Central memory CD8-positive, alpha-beta T cell (primary cell): ENCODE results near the gene BIRC5.
A peak's percentile ranks its signal among the peaks of the same experiment; 100 is the strongest.
"Not testable (repeated sequence)": the region's sequence is repeated elsewhere in the genome, so short reads cannot be mapped to it uniquely, and the experiment has no call there.

Experiments
- ATAC-seq: fragments of 150-1000 bp; cut with Tn5 transposase; replicated peaks from 2 replicates; pipeline ENCODE4 v1.10.0; 2022; ENCODE audit warnings: mild to moderate bottlenecking, moderate FRiP score, moderate number of reproducible peaks; ENCODE audit not compliant: poor library complexity, severe bottlenecking; ENCODE audit errors: extremely low read depth
- DNase-seq, 2 donors: peaks; one replicate each; pipeline ENCODE4 v3.0.0; 2021; ENCODE audit warnings: low spot score in 2 of 2
- H3K27ac Mint-ChIP-seq: one replicate; pipeline ENCODE4 v1.8.0; 2022; ENCODE audit warnings: low read depth, mild to moderate bottlenecking, moderate library complexity, mixed read lengths
- H3K27me3 Mint-ChIP-seq: one replicate; pipeline ENCODE4 v1.8.0; 2022; ENCODE audit warnings: mixed read lengths
- H3K36me3 Mint-ChIP-seq: one replicate; pipeline ENCODE4 v1.8.0; 2022; ENCODE audit warnings: mild to moderate bottlenecking, moderate library complexity, mixed read lengths; ENCODE audit not compliant: insufficient read depth
- H3K4me1 Mint-ChIP-seq: one replicate; pipeline ENCODE4 v1.8.0; 2022; ENCODE audit warnings: mixed read lengths
- H3K4me3 Mint-ChIP-seq: one replicate; pipeline ENCODE4 v1.8.0; 2022; ENCODE audit warnings: mild to moderate bottlenecking, moderate library complexity, mixed read lengths
- H3K9me3 Mint-ChIP-seq: one replicate; pipeline ENCODE4 v1.8.0; 2022; ENCODE audit warnings: mixed read lengths

Gene BIRC5

DNA sequence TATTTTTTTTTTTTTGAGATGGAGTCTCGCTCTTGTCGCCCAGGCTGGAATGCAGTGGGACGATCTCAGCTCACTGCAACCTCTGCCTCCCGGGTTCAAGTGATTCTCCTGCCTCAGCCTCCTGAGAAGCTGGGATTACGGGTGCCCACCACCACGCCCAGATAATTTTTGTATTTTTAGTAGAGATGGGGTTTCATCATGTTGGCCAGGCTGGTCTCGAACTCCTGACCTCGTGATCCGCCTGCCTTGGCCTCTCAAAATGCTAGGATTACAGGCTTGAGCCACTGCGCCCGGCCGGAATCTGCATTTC, 39.5 kb downstream of the BIRC5 start:
- DNase-seq, H3K27me3 Mint-ChIP-seq, H3K36me3 Mint-ChIP-seq, ATAC-seq, H3K9me3 Mint-ChIP-seq: not testable (repeated sequence)
- H3K4me3 Mint-ChIP-seq: peak overlapping the region; percentile 81
- H3K27ac Mint-ChIP-seq: peak overlapping the region; percentile 94
- peaks cover 49% of the 10 kb centered on the region for H3K4me1 Mint-ChIP-seq

DNA sequence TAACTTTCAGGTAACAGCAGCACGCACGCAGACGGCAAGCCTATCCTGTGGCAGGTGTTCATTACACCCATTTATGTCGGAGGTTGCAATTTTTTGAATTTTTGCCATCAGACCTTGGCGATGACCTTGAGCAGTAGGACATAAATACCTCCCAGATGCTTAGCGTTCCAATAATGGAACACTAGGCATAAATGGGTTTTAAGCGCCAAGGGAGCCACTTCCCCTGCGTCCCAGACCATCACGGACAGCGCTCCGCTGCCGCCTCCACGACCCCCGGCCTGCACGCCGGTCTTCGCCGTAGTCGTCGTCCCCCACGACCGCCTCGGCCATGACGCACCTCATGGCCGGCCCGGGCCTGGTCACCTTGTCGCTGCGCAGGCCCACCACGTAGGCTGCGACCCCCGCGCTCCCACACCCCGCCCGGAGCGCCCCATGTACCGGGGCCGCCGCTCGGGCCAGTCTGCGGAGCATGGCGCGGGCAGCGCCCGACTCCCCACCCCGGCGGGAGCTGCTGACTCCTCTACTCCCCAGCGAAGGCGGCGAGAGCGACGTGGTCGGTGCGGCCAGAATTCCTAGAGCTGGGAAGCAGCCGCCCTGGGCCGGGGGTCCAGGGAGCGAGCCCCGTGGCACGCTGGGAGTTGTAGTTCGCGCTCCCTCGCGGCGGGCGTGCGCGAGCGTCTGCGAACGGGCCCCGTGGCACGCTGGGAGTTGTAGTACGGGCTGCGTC, 40.1 kb downstream of the BIRC5 start:
- H3K9me3 Mint-ChIP-seq: no peaks in the 10 kb centered on the region
- peak overlapping the region; percentile 81 for H3K4me3 Mint-ChIP-seq
- ATAC-seq (peak; percentile 38), DNase-seq (peak; percentile 63 to 68)
- H3K27ac Mint-ChIP-seq: peak overlapping the region; percentile 0
- H3K4me1 Mint-ChIP-seq: peaks cover 50% of the 10 kb centered on the region
- H3K36me3 Mint-ChIP-seq: peaks cover 8% of the 10 kb centered on the region
- no peaks in the 10 kb centered on the region for H3K27me3 Mint-ChIP-seq

DNA sequence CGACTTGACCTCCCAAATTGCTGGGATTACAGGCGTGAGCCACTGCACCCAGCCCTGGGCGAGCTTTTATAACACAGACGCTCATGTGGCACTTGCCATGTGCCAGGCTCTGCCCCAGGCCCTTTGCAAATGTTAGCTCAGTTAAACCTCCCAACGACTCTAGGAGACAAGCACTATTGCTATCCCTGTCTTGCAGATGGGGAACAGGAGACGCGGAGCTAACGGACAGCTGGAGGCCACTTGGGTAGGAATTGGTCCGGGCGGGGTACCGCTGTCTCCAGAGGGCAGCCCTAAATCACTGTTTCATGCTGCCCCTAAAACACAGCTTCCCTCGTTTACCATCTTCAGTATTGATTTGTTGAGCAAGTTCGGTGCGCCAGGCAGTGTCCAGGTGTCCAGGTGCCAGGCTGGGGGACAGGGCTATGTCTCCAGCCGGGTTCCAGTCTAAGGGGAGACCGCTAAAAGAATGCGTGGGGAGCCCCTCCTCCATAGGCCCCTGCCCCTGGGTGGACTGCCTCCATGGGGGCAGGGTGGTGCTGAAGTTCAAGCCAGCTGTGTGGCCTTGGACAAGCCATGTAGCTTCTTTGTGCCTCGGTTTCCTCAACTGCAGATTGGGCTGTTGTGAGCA, 41.1 kb downstream of the BIRC5 start:
- H3K9me3 Mint-ChIP-seq: no peaks in the 10 kb centered on the region
- H3K27me3 Mint-ChIP-seq: no peaks in the 10 kb centered on the region
- ATAC-seq (no peak), DNase-seq (no peak)
- peak overlapping the region; percentile 81 for H3K4me3 Mint-ChIP-seq
- H3K4me1 Mint-ChIP-seq: peaks cover 56% of the 10 kb centered on the region
- H3K36me3 Mint-ChIP-seq: peaks cover 8% of the 10 kb centered on the region
- H3K27ac Mint-ChIP-seq: peak overlapping the region; percentile 0

DNA sequence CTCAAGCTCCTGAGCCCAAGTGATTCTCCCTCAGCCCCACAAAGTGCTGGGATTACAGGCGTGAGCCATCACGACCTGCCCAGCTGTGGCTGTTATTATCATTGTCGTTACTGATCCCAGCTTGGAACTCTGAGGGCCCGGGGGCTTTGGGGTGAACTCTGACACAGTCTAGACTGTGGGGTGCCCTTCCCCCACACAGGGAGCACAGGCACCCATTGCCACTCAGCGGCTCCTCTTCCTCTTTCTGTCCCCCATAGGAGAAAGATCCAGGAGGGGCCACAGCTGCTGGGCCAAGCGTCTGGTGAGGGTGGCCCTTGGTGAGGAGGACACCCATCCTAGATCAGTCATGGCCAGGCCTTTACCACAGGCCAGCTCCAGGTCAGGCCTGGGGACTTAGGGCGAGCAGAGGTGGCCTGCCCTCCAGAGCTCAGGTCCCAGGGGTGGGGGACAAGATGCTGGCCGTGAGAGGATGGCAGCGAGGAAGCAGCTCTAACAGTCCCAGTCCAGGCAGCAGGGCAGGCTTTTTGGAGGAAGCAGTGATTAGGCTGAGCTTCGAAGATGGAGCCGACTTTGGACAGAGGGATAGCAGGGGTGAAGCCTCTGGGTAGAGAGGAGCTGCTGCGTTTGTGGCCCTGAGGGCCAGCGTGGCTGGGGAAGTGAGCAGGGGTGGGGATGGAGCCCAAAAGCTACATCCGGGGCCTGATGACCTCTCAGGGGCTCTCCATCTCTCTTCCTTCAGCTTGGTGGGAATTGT, 42.1 kb downstream of the BIRC5 start:
- Mint-ChIP-seq H3K27me3 (no peaks in the 10 kb centered on the region), H3K9me3 (no peaks in the 10 kb centered on the region), H3K27ac (no peak overlapping the region), H3K36me3 (peaks cover 8% of the 10 kb centered on the region), H3K4me3 (no peak overlapping the region), H3K4me1 (peaks cover 50% of the 10 kb centered on the region)
- DNase-seq (no peak), ATAC-seq (no peak)

DNA sequence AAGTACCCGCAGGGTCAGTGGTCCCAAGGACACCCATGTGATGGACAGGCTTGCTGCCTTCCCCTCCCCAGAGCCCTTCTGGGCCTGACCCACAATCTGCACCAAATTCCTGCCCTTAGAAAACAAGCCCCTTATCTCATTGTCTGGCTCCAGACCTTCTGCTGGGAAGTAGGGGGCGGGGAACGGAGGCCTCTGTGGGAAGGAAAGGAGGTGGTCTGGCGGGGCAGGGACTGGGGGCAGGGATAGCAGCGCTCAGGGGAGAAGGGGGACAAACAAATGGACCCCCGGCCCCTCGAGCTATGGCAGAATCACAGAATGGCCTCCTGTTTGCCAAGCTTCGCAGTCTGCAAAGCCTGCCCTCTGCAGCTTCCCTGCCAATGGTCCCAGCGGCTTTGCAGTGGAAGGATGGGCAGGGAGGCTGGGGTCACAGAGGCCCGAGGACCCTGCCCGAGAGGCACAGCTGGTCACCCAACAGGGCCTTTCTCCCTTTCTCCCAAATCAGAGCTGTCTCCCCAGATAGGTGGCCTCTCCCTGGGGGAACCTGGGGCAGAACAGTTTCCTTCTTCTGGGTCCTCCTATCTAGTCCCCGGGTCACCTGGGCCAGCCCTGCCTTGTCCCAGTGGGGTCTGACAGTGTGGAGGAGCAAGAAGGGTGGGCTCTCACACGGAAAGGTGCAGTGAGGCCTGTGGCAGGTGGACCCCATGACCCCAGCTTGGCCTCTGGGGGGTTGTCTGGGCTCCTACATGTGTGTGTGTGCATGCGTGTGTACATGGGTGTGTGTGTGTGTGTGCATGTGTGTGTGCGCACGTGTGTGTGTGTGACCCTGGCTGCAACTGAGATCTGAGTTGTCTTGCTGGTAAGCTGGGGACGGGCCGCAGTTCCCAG, 42.9 kb downstream of the BIRC5 start:
- H3K27ac Mint-ChIP-seq: no peak overlapping the region

DNA sequence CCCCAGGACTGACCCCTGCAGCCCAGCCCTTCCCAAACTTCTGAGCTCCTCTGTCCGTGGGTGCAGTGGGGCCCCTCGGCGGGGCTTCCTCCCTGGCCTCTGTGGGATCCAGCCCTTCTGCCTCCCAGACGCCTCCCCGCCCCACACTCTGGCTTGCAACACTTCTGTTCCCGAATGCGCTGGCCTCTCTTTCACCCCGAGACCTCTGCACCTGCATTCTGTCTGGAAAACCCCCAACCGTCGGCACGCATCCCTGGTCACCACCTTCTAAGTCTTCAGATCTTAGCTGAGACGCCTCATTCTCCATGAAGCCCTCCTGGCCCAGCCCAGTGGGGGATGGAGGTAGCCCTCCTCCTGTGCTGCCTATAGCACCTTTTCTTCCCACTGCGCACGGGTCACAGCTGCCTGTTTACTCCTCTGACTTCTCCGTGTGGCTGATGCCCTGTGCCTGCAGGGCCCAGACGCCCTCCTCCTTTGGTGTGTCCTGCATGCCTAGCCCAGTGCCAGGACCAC, 43.8 kb downstream of the BIRC5 start:
- Mint-ChIP-seq H3K27me3 (no peaks in the 10 kb centered on the region), H3K36me3 (peaks cover 3% of the 10 kb centered on the region), H3K27ac (peak overlapping the region; percentile 74), H3K4me1 (peaks cover 32% of the 10 kb centered on the region), H3K9me3 (no peaks in the 10 kb centered on the region), H3K4me3 (peak overlapping the region; percentile 59)
- DNase-seq: no peak
- no peak for ATAC-seq

More for the DNA sequence above, 42.9 kb downstream of the BIRC5 start:
- Mint-ChIP-seq H3K27me3 (no peaks in the 10 kb centered on the region), H3K36me3 (peaks cover 8% of the 10 kb centered on the region), H3K4me3 (no peak overlapping the region), H3K4me1 (peaks cover 42% of the 10 kb centered on the region), H3K9me3 (no peaks in the 10 kb centered on the region)
- ATAC-seq: no peak
- no peak for DNase-seq

DNA sequence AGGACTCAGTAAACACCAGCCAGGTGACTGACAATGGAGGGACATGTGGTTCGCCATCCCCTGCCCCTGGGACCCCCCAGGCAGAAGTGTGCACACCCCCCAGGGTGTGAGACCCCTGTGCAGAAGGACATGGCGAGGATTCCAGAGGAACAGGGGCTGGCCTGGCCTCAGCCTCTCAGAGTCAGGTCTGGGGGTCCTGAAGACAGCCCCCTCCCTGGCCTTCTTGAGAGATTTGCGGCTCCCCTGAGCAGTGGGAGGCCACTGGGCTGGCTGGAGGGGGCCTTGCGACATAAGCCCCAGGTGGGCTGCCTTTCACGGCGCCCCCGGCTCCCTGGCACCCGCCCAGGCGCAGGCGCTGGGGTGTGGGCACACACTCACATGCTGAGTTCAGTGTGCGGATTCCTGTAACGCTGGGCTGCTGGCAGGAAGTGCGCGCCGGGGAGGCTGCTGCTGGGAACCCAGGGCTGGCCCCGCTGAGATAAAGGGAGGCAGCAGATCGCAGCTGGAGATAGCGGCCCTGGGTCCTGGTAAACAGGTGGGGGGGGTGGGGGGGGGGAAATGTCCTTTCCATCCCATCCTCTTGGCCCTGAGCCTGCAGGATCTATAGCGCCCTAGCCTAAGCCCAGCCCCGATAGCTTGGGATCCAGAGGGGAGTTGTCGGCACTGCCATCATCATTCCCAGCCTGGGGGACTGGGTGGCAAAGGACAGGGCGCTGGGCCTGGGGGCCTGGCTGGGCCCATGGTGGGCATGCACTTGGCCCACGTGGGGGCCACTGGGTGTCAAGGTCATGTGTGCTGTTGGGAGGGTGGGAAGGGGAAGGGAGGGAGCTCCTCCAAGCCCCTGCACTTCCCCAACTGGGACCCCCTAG, 44.5 kb downstream of the BIRC5 start:
- H3K4me3 Mint-ChIP-seq: peak overlapping the region; percentile 59
- DNase-seq (no peak), ATAC-seq (peak; percentile 47)
- peaks cover 26% of the 10 kb centered on the region for H3K4me1 Mint-ChIP-seq
- no peaks in the 10 kb centered on the region for H3K27me3 Mint-ChIP-seq
- peak overlapping the region; percentile 74 for H3K27ac Mint-ChIP-seq
- H3K36me3 Mint-ChIP-seq: peaks cover 3% of the 10 kb centered on the region
- no peaks in the 10 kb centered on the region for H3K9me3 Mint-ChIP-seq

DNA sequence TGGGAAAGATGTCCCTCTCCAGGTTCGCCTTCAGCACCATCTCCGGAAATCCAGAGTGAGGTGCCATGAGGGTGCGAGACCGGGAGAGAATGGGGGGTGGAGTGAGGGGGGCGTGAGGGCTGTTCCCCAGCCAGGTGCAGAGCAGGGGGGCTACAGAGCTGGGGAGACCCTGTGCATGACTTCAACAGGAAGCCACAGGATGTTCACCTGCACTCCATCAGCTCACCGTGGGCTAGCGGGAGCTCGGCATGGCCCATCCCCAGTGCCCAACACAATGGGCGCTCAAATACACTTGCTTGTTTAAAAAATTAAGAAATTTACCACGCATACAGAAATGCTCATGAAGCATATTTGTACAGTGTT, 45.1 kb downstream of the BIRC5 start:
- no peak for ATAC-seq
- Mint-ChIP-seq H3K4me1 (peaks cover 26% of the 10 kb centered on the region), H3K27me3 (no peaks in the 10 kb centered on the region), H3K36me3 (no peaks in the 10 kb centered on the region), H3K9me3 (no peaks in the 10 kb centered on the region), H3K27ac (no peak overlapping the region), H3K4me3 (no peak overlapping the region)
- no peak for DNase-seq

DNA sequence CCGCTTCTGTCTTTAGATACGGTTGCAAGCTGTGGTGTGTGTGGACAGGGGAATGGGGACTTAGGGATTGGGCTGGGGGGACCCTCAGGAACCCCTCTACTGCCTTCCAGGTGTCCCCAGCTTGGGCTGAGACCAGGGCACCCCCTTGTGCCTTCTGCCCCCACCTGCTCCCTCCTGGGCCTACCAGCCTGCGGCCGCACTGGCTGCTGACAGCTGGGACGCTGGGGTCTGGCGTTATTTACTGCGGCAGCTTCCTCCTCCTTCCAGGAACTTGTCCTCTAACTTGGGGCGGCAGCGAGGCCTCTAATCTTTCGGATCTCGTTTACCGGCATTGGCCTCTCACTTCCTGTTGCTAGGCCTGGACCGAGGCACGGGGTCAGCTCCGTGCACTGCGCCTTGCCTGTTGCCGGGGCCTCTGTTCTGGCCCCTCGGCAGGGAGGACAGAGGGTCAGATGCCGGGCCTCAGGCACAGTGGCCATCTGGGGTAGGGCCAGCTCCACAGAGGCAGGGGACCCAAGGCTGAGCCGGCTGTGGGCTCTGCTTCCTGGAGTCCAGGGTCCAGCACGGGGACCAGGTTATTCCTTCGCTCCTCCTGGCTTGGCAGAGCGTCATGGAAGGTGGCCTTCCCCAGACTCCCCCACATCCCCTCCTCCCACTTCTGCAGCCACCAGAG, 49.1 kb downstream of the BIRC5 start:
- Mint-ChIP-seq H3K27ac (no peak overlapping the region), H3K4me3 (no peak overlapping the region), H3K27me3 (no peaks in the 10 kb centered on the region), H3K36me3 (no peaks in the 10 kb centered on the region), H3K9me3 (no peaks in the 10 kb centered on the region), H3K4me1 (peaks cover 11% of the 10 kb centered on the region)
- no peak for DNase-seq
- ATAC-seq: no peak

DNA sequence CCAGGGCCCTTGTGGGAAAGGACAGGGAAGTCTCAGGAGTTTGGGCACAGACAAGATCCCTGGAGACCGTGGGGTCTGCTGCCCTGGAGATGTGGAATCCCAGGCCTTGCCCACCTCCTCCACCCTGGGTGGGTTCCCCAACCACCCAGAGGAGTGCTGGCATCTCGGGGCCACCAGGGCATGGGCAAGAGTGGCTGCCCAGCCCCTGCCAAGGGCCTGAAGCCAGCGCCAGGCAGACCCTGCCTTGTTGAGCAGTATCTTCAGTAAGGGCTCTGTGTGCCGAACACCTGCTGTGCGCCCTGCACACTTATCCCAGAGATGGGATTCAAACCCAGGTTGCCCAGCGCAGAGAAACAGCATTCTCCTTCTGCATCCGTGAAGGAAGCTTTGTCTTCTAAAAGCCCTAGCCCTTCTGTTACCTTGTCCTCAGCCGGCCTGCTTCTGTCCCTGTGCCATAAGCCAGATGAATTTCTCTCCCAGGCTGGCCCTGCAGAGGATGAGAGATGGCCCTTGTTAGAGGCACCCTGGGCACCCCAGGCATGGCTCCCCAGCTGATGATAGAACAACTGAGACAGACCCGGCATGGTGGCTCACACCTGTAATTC, 49.8 kb downstream of the BIRC5 start:
- Mint-ChIP-seq H3K27me3 (no peaks in the 10 kb centered on the region), H3K9me3 (no peaks in the 10 kb centered on the region), H3K27ac (no peak overlapping the region), H3K36me3 (no peaks in the 10 kb centered on the region), H3K4me3 (no peak overlapping the region), H3K4me1 (peaks cover 6% of the 10 kb centered on the region)
- no peak for DNase-seq
- no peak for ATAC-seq

DNA sequence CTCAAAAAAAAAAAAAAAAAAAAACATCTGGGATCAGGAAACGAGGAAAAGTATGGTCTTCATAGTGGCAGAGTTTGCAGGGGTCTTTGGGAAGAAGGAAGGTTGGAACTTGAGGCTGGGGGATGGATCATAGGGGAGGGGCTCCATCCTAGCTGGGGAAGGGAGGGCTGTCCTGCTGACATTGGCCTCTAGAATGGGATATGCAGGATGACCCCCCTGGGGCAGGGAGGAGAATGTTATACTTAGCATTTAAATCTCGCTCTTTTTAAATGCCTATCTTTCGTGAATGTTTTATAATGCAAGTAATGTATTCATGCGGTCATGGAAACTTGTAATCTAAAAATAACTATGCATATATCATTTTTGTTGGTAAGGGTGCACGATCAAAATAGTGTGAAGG, 50.5 kb downstream of the BIRC5 start:
- ATAC-seq (no peak), DNase-seq (no peak)
- Mint-ChIP-seq H3K27ac (no peak overlapping the region), H3K4me3 (no peak overlapping the region), H3K36me3 (no peaks in the 10 kb centered on the region), H3K27me3 (no peaks in the 10 kb centered on the region), H3K4me1 (peaks cover 5% of the 10 kb centered on the region), H3K9me3 (no peaks in the 10 kb centered on the region)
